CD14-positive monocyte (primary cell): Measurements from ENCODE around the gene TRABD. TPM values are rescaled to one million over a fixed set of nuclear protein-coding genes. Genes with fewer than 3 reads are reported as not detected.

Experiments used
- DNase-seq, 3 donors: peaks; one replicate each; pipeline ENCODE4 v3.0.0-alpha.2; 2011 to 2022
- H2AFZ ChIP-seq: 2 replicates; pipeline ENCODE4 v1.6.0; 2012; ENCODE audit warnings: mild to moderate bottlenecking, low read depth, low read length, inconsistent platforms; ENCODE audit not compliant: insufficient read depth, poor library complexity, severe bottlenecking
- H3K27ac ChIP-seq, 2 donors: 1 replicate in 1 of 2; 2 replicates in 1 of 2; pipeline ENCODE4 v1.5.1; 2012 to 2013; ENCODE audit warnings: low read length in 2 of 2, control low read depth in 1 of 2, inconsistent platforms in 1 of 2, low read depth in 1 of 2, mild to moderate bottlenecking in 1 of 2
- H3K27me3 ChIP-seq, 2 donors: one replicate each; pipeline versions ENCODE4 v1.6.0 to v1.6.1; 2011 to 2013; ENCODE audit warnings: low read length in 2 of 2; ENCODE audit not compliant: control insufficient read depth in 2 of 2, insufficient read depth in 2 of 2
- H3K36me3 ChIP-seq, 2 donors: replicated peaks in 1 of 2; 1 replicate in 1 of 2; 2 replicates in 1 of 2; pipeline versions ENCODE4 v1.5.1 to v1.6.1; 2012 to 2013; ENCODE audit warnings: low read length in 2 of 2, control low read depth in 1 of 2, inconsistent platforms in 1 of 2, mild to moderate bottlenecking in 1 of 2; ENCODE audit not compliant: insufficient read depth in 2 of 2, control insufficient read depth in 1 of 2
- H3K4me1 ChIP-seq, 2 donors: 1 replicate in 1 of 2; 2 replicates in 1 of 2; pipeline versions ENCODE4 v1.5.1 to v1.6.1; 2012 to 2013; ENCODE audit warnings: low read length in 2 of 2, control low read depth in 1 of 2, inconsistent platforms in 1 of 2, mild to moderate bottlenecking in 1 of 2, moderate library complexity in 1 of 2; ENCODE audit not compliant: insufficient read depth in 2 of 2, control insufficient read depth in 1 of 2
- H3K4me2 ChIP-seq: replicated peaks from 2 replicates; pipeline ENCODE3; 2012; ENCODE audit warnings: low read length, moderate library complexity, mild to moderate bottlenecking; ENCODE audit not compliant: poor library complexity, severe bottlenecking; ENCODE audit errors: extremely low read depth
- H3K4me3 ChIP-seq, 3 experiments: fragments of 200-600 bp in 1 of 3; sonication (generic) in 1 of 3; replicated peaks in 1 of 3; 1 replicate in 2 of 3; 2 replicates in 1 of 3; pipeline ENCODE4 v1.5.1; 2011 to 2013; ENCODE audit warnings: low read length in 3 of 3, mild to moderate bottlenecking in 3 of 3, control low read depth in 2 of 3, low read depth in 2 of 3, inconsistent platforms in 1 of 3, moderate library complexity in 1 of 3
- H3K79me2 ChIP-seq: 2 replicates; pipeline ENCODE4 v1.6.0; 2012; ENCODE audit warnings: mild to moderate bottlenecking, control low read depth, inconsistent platforms, low read length, moderate library complexity; ENCODE audit not compliant: insufficient read depth
- H3K9ac ChIP-seq: 2 replicates; pipeline ENCODE4 v1.6.0; 2017; ENCODE audit warnings: low read length, mild to moderate bottlenecking; ENCODE audit not compliant: insufficient read depth, poor library complexity, severe bottlenecking
- H3K9me3 ChIP-seq, 2 donors: replicated peaks in 1 of 2; 1 replicate in 1 of 2; 2 replicates in 1 of 2; pipeline versions ENCODE4 v1.5.1 to v1.6.1; 2012 to 2013; ENCODE audit warnings: low read length in 2 of 2, control low read depth in 1 of 2; ENCODE audit not compliant: control insufficient read depth in 1 of 2, insufficient read depth in 1 of 2
- H4K20me1 ChIP-seq: 2 replicates; pipeline ENCODE4 v1.6.0; 2012; ENCODE audit warnings: mild to moderate bottlenecking, low read length, control low read depth, moderate library complexity; ENCODE audit not compliant: insufficient read depth
- H3K27ac Mint-ChIP-seq, 7 donors: one replicate each; pipeline ENCODE4 v1.8.0; 2020; ENCODE audit warnings: mild to moderate bottlenecking in 7 of 7, mixed read lengths in 7 of 7, moderate library complexity in 6 of 7, inconsistent platforms in 2 of 7
- H3K27me3 Mint-ChIP-seq, 3 donors: one replicate each; pipeline ENCODE4 v1.8.0; 2021 to 2022; ENCODE audit warnings: low read depth in 3 of 3, mild to moderate bottlenecking in 3 of 3, mixed read lengths in 3 of 3, moderate library complexity in 3 of 3, inconsistent platforms in 1 of 3
- H3K36me3 Mint-ChIP-seq, 2 donors: one replicate each; pipeline ENCODE4 v1.8.0; 2020; ENCODE audit warnings: mixed read lengths in 2 of 2, inconsistent platforms in 1 of 2, mild to moderate bottlenecking in 1 of 2
- H3K4me1 Mint-ChIP-seq: one replicate; pipeline ENCODE4 v1.8.0; 2020; ENCODE audit warnings: mild to moderate bottlenecking, mixed read lengths
- H3K4me3 Mint-ChIP-seq, 2 donors: one replicate each; pipeline ENCODE4 v1.8.0; 2020; ENCODE audit warnings: mild to moderate bottlenecking in 2 of 2, mixed read lengths in 2 of 2, moderate library complexity in 1 of 2
- H3K9me3 Mint-ChIP-seq, 7 donors: one replicate each; pipeline ENCODE4 v1.8.0; 2020 to 2022; ENCODE audit warnings: mixed read lengths in 7 of 7, mild to moderate bottlenecking in 6 of 7, moderate library complexity in 6 of 7, inconsistent platforms in 2 of 7
- WGBS: methylation state at CpG from one replicate; pipeline ENCODE4 v1.1.5; 2013; ENCODE audit warnings: missing lambda C conversion rate; ENCODE audit not compliant: insufficient coverage; 5-methylcytosine and 5-hydroxymethylcytosine counted together
- intact Hi-C, 2 donors: fragments of 100-400 bp; cut with micrococcal nuclease; formaldehyde crosslinking; loops; one replicate each; pipeline versions ENCODE4 v1.15.0 to v1.15.1; 2023
- polyA plus RNA-seq, 3 donors: library from polyadenylated mRNA; depleted of rRNA in 1 of 3; unstranded in 2 of 3; stranded (reverse) in 1 of 3; fragments of 300-500 nt in 2 of 3; fragments of >200 nt in 1 of 3; fragmentation: Illumina TruSeq in 2 of 3; gene quantifications; 1 replicate in 2 of 3; 2 replicates in 1 of 3; pipeline ENCODE4 v1.2.3, GENCODE V29; 2012 to 2021
- TF ChIP-seq, protein P1 (sequence below): fragments of 200-600 bp; IDR thresholded peaks from one replicate; pipeline ENCODE4 v1.8.0; 2022; ENCODE audit warnings: antibody characterized with exemption, mild to moderate bottlenecking

Gene TRABD
- polyA plus RNA-seq, 3 donors, result 34.5 to 240 (median 39.3) TPM

DNA sequence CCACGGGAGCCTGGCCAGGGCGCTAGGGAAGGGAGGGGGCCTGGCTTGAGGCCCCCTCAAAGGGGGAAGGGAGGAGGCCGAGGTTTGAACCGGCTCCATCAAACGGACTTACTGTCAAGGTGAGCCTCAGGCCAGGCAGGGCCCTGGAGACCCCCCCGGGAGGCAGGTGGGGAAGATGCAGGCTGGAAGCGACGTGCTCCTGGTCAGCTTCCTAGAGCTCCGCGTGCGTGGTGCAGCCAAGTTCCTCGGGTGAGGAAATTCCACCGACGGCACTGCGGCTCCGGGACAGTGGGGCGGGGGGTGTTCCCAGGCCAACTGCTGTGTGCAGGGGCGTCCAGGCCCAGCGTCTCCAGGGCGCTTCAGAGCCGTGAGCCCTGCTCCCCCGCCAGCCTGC is 7.2 kb upstream of the TRABD start:
- H3K36me3 ChIP-seq, result no peaks in the 10 kb centered on the region
- Mint-ChIP-seq H3K9me3 (peaks cover 0 to 9% (median 7%) of the 10 kb centered on the region in 7 donors), H3K36me3 (peaks cover 3 to 10% of the 10 kb centered on the region in 2 donors), H3K4me1 (peaks cover 10% of the 10 kb centered on the region), H3K4me3 (no peak overlapping the region), H3K27ac (no peak overlapping the region), H3K27me3 (peaks cover 12 to 35% (median 23%) of the 10 kb centered on the region in 3 donors)
- no peaks in the 10 kb centered on the region for H4K20me1 ChIP-seq
- H3K27me3 ChIP-seq, result peaks cover 0 to 5% of the 10 kb centered on the region in 2 donors
- 83% methylated on average over 17 of the region's 22 CpGs for WGBS
- no peak for DNase-seq
- H3K9ac ChIP-seq, result no peak overlapping the region
- no peak overlapping the region for H2AFZ ChIP-seq
- H3K79me2 ChIP-seq, result no peaks in the 10 kb centered on the region
- no peak overlapping the region for H3K4me3 ChIP-seq
- H3K27ac ChIP-seq, result no peak overlapping the region
- TF ChIP-seq, protein P1, sequence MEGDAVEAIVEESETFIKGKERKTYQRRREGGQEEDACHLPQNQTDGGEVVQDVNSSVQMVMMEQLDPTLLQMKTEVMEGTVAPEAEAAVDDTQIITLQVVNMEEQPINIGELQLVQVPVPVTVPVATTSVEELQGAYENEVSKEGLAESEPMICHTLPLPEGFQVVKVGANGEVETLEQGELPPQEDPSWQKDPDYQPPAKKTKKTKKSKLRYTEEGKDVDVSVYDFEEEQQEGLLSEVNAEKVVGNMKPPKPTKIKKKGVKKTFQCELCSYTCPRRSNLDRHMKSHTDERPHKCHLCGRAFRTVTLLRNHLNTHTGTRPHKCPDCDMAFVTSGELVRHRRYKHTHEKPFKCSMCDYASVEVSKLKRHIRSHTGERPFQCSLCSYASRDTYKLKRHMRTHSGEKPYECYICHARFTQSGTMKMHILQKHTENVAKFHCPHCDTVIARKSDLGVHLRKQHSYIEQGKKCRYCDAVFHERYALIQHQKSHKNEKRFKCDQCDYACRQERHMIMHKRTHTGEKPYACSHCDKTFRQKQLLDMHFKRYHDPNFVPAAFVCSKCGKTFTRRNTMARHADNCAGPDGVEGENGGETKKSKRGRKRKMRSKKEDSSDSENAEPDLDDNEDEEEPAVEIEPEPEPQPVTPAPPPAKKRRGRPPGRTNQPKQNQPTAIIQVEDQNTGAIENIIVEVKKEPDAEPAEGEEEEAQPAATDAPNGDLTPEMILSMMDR, result no peak
- no peak overlapping the region for H3K4me2 ChIP-seq
- H3K4me1 ChIP-seq, result peaks cover 4 to 14% of the 10 kb centered on the region in 2 donors
- no peaks in the 10 kb centered on the region for H3K9me3 ChIP-seq
- intact Hi-C loops, result no loop called here

DNA sequence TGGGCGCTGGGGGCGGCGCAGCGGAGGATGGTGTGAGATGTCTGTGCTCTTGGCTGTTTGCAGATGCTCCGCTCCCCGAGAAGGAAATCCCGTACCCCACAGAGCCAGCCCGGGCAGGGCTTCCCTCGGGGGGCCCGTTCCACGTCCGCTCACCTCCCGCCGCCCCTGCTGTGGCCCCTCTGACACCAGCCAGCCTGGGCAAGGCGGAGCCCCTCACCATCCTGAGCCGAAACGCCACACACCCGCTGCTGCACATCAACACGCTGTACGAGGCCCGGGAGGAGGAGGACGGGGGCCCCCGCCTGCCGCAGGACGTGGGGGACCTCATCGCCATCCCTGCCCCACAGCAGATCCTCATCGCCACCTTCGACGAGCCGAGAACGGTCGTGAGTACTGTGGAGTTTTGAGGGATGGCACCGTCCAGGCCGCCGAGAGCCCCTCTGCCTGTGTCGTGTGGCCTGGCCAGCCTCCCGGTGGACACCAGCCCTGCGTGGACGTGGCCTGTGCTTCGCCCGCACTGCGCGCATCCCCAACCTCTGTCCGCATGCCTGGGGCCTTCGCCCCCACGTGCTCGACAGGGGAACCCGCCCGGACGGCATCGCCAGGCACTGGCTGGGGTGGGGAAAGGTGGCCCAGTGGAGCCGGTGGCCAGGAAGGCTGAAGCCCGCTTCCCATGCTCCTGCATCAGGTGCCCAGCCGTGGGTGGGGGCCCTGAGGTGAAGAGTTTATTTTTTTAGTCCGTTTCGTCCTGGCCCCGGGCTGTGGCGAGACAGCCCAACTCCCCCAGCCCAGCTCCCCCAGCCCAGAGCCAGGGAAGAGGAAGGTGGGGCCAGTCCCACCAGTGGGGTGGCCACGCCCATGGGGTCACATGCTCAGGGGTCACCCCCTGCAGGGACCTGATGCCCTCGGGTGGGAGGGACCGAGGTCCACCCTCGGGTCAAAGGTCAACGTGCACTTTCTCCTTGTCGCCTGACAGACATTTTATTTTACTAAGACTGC is 6.5 kb upstream of the TRABD start:
- TF ChIP-seq, protein P1, result no peak
- no peak overlapping the region for H3K4me2 ChIP-seq
- H3K4me3 ChIP-seq, result no peak overlapping the region
- Mint-ChIP-seq H3K4me1 (peaks cover 11% of the 10 kb centered on the region), H3K36me3 (peaks cover 3 to 10% of the 10 kb centered on the region in 2 donors), H3K9me3 (peaks cover 0 to 9% (median 7%) of the 10 kb centered on the region in 7 donors), H3K27me3 (peaks cover 12 to 31% (median 21%) of the 10 kb centered on the region in 3 donors), H3K4me3 (peak overlapping the region in 1 of 2 donors; percentile 29), H3K27ac (no peak overlapping the region)
- WGBS, result 92% methylated on average over 47 of the region's 64 CpGs
- peaks cover 0 to 5% of the 10 kb centered on the region in 2 donors for H3K27me3 ChIP-seq
- H3K36me3 ChIP-seq, result no peaks in the 10 kb centered on the region
- H3K27ac ChIP-seq, result no peak overlapping the region
- peaks cover 7 to 16% of the 10 kb centered on the region in 2 donors for H3K4me1 ChIP-seq
- H3K9ac ChIP-seq, result no peak overlapping the region
- no peak for DNase-seq
- no peaks in the 10 kb centered on the region for H3K9me3 ChIP-seq
- no peaks in the 10 kb centered on the region for H3K79me2 ChIP-seq
- no peaks in the 10 kb centered on the region for H4K20me1 ChIP-seq
- H2AFZ ChIP-seq, result no peak overlapping the region
- intact Hi-C loops, result no loop called here
